Stomach smooth muscle (tissue), 2 donors: ENCODE data around the gene PRKACA.

Source experiments
- H3K27ac ChIP-seq: one replicate; pipeline ENCODE4 v1.7.0; 2013; ENCODE audit warnings: mild to moderate bottlenecking, low read length, inconsistent platforms
- H3K27me3 ChIP-seq, 2 donors: one replicate each; pipeline ENCODE4 v1.7.0; 2013; ENCODE audit warnings: low read length in 2 of 2; ENCODE audit not compliant: insufficient read depth in 2 of 2, control insufficient read depth in 1 of 2
- H3K36me3 ChIP-seq, 2 donors: one replicate each; pipeline ENCODE4 v1.7.0; 2013; ENCODE audit warnings: low read length in 2 of 2; ENCODE audit not compliant: control insufficient read depth in 2 of 2, insufficient read depth in 2 of 2
- H3K4me1 ChIP-seq: one replicate; pipeline ENCODE4 v1.7.0; 2013; ENCODE audit warnings: low read length; ENCODE audit not compliant: control insufficient read depth, insufficient read depth
- H3K4me3 ChIP-seq, 2 donors: one replicate each; pipeline ENCODE4 v1.7.0; 2013; ENCODE audit warnings: low read length in 2 of 2
- H3K9ac ChIP-seq, 2 donors: one replicate each; pipeline ENCODE4 v1.7.0; 2013; ENCODE audit warnings: low read length in 2 of 2, mild to moderate bottlenecking in 1 of 2
- H3K9me3 ChIP-seq, 2 donors: one replicate each; pipeline ENCODE4 v1.7.0; 2013; ENCODE audit warnings: low read length in 2 of 2; ENCODE audit not compliant: control insufficient read depth in 2 of 2
- donor health status: healthy.
- donor health status: Pancreatic carcinoma.

The PRKACA gene

GRCh38 chr19:14117668-14118164, at the start of gene PRKACA:
TSS of gene PRKACA (minus strand) at chr19:14117762. CDS start at chr19:14117547, 215 bp downstream.
- Histone ChIP-seq H3K9ac (peak within 1 kb of the TSS; percentile 90 to 98), H3K36me3 (no peaks in the 10 kb centered on the region), H3K9me3 (no peaks in the 10 kb centered on the region), H3K4me1 (peaks cover 57% of the 10 kb centered on the region), H3K27ac (peak within 1 kb of the TSS; percentile 99), H3K27me3 (no peaks in the 10 kb centered on the region), H3K4me3 (peak within 1 kb of the TSS; percentile 81 to 83)

- H3K4me3 ChIP-seq = peak overlapping the region in 1 of 2 donors; percentile 22
These were observed 49.5 kb upstream of the PRKACA start for GRCh38 chr19:14166999-14167575.

GRCh38 chr19:14165990-14166830, 48.6 kb upstream of the PRKACA start:
- Histone ChIP-seq H3K4me3 (peak overlapping the region in 1 of 2 donors; percentile 22), H3K27me3 (no peaks in the 10 kb centered on the region), H3K4me1 (peaks cover 2% of the 10 kb centered on the region), H3K9me3 (no peaks in the 10 kb centered on the region), H3K36me3 (peaks cover 17 to 27% of the 10 kb centered on the region in 2 donors), H3K27ac (no peak overlapping the region), H3K9ac (no peak overlapping the region)

More at GRCh38 chr19:14166999-14167575, 49.5 kb upstream of the PRKACA start:
- H3K36me3 ChIP-seq = peaks cover 24 to 29% of the 10 kb centered on the region in 2 donors
- peaks cover 2% of the 10 kb centered on the region for H3K4me1 ChIP-seq
- H3K27ac ChIP-seq = no peak overlapping the region
- H3K27me3 ChIP-seq = no peaks in the 10 kb centered on the region
- no peaks in the 10 kb centered on the region for H3K9me3 ChIP-seq
- no peak overlapping the region for H3K9ac ChIP-seq

- Histone ChIP-seq H3K36me3 (peaks cover 7 to 18% of the 10 kb centered on the region in 2 donors), H3K4me1 (peaks cover 2% of the 10 kb centered on the region), H3K9ac (no peak overlapping the region), H3K9me3 (no peaks in the 10 kb centered on the region), H3K4me3 (no peak overlapping the region), H3K27me3 (no peaks in the 10 kb centered on the region), H3K27ac (no peak overlapping the region)
These were observed 47.3 kb upstream of the PRKACA start for GRCh38 chr19:14164724-14165493.

GRCh38 chr19:14164082-14164481, 46.5 kb upstream of the PRKACA start:
- Histone ChIP-seq H3K9me3 (no peaks in the 10 kb centered on the region), H3K27me3 (no peaks in the 10 kb centered on the region), H3K4me1 (peaks cover 2% of the 10 kb centered on the region), H3K27ac (no peak overlapping the region), H3K36me3 (peaks cover 6 to 15% of the 10 kb centered on the region in 2 donors), H3K9ac (no peak overlapping the region), H3K4me3 (no peak overlapping the region)

GRCh38 chr19:14162871-14163297, 45.3 kb upstream of the PRKACA start:
- H3K4me3 ChIP-seq = no peak overlapping the region
- H3K36me3 ChIP-seq = peaks cover 11 to 23% of the 10 kb centered on the region in 2 donors
- no peaks in the 10 kb centered on the region for H3K27me3 ChIP-seq
- peaks cover 2% of the 10 kb centered on the region for H3K4me1 ChIP-seq
- no peak overlapping the region for H3K9ac ChIP-seq
- H3K9me3 ChIP-seq = no peaks in the 10 kb centered on the region
- H3K27ac ChIP-seq = no peak overlapping the region

GRCh38 chr19:14161305-14161704, 43.7 kb upstream of the PRKACA start:
- Histone ChIP-seq H3K4me1 (peaks cover 2% of the 10 kb centered on the region), H3K9ac (no peak overlapping the region), H3K4me3 (no peak overlapping the region), H3K27me3 (no peaks in the 10 kb centered on the region), H3K9me3 (no peaks in the 10 kb centered on the region), H3K27ac (no peak overlapping the region), H3K36me3 (peaks cover 23 to 34% of the 10 kb centered on the region in 2 donors)

GRCh38 chr19:14160017-14160703, 42.6 kb upstream of the PRKACA start:
- H3K9me3 ChIP-seq = no peaks in the 10 kb centered on the region
- H3K9ac ChIP-seq = no peak overlapping the region
- no peaks in the 10 kb centered on the region for H3K4me1 ChIP-seq
- no peak overlapping the region for H3K27ac ChIP-seq
- H3K4me3 ChIP-seq = no peak overlapping the region
- H3K27me3 ChIP-seq = no peaks in the 10 kb centered on the region
- H3K36me3 ChIP-seq = peaks cover 23 to 44% of the 10 kb centered on the region in 2 donors

- Histone ChIP-seq H3K36me3 (peaks cover 26 to 48% of the 10 kb centered on the region in 2 donors), H3K9me3 (no peaks in the 10 kb centered on the region), H3K27ac (no peak overlapping the region), H3K4me1 (no peaks in the 10 kb centered on the region), H3K4me3 (no peak overlapping the region), H3K27me3 (no peaks in the 10 kb centered on the region), H3K9ac (no peak overlapping the region)
These were observed 41.5 kb upstream of the PRKACA start for GRCh38 chr19:14159059-14159458.
